GM19324 (cell line): ENCODE results near the gene TMEM168.
"Not testable (repeated sequence)": the region's sequence is repeated elsewhere in the genome, so short reads cannot be mapped to it uniquely, and the experiment has no call there.

Experiments
- ATAC-seq: cut with Tn5 transposase; IDR thresholded peaks from one replicate; pipeline ENCODE4 v1.9.1; 2021; ENCODE audit warnings: mild to moderate bottlenecking, moderate library complexity; ENCODE audit not compliant: unreplicated experiment, low FRiP score

The TMEM168 gene

GRCh38 chr7:112789817-112790585 lies at the start of gene TMEM168:
Gene TMEM168, minus strand, starts transcription at chr7:112790393. Its CDS starts 5,568 bp downstream, at chr7:112784825.
- peak; percentile 90 for ATAC-seq

- ATAC-seq: not testable (repeated sequence)
Measured at GRCh38 chr7:112835928-112836327, 45.7 kb upstream of the TMEM168 start.

GRCh38 chr7:112833082-112833481 lies 42.9 kb upstream of the TMEM168 start:
- no peak for ATAC-seq

- no peak for ATAC-seq
Measured at GRCh38 chr7:112830769-112831168, 40.6 kb upstream of the TMEM168 start.

GRCh38 chr7:112828696-112829095 lies 38.5 kb upstream of the TMEM168 start:
- no peak for ATAC-seq

- ATAC-seq: no peak
Measured at GRCh38 chr7:112821345-112821744, 31.2 kb upstream of the TMEM168 start.

- ATAC-seq: no peak
Measured at GRCh38 chr7:112819536-112819935, 29.3 kb upstream of the TMEM168 start.

GRCh38 chr7:112806156-112806555 lies 16.0 kb upstream of the TMEM168 start:
- ATAC-seq: no peak

- ATAC-seq: no peak
Measured at GRCh38 chr7:112802406-112802805, 12.2 kb upstream of the TMEM168 start.

- no peak for ATAC-seq
Measured at GRCh38 chr7:112800486-112800885, 10.3 kb upstream of the TMEM168 start.

- ATAC-seq: no peak
Measured at GRCh38 chr7:112799448-112800120, 9.4 kb upstream of the TMEM168 start.

GRCh38 chr7:112798274-112799159 lies 8.3 kb upstream of the TMEM168 start:
- no peak for ATAC-seq

- not testable (repeated sequence) for ATAC-seq
Measured at GRCh38 chr7:112796552-112796951, 6.4 kb upstream of the TMEM168 start.

GRCh38 chr7:112792441-112792840 lies 2.2 kb upstream of the TMEM168 start:
- ATAC-seq: no peak

- no peak for ATAC-seq
Measured at GRCh38 chr7:112791465-112792168, 1.4 kb upstream of the TMEM168 start.

GRCh38 chr7:112790586-112791003 lies 402 bp upstream of the TMEM168 start:
- peak; percentile 50 for ATAC-seq

- ATAC-seq: no peak
Measured at GRCh38 chr7:112789453-112789816, 758 bp downstream of the TMEM168 start.

GRCh38 chr7:112788778-112789343 lies 1.3 kb downstream of the TMEM168 start:
- no peak for ATAC-seq

- ATAC-seq: no peak
Measured at GRCh38 chr7:112784603-112785002, 5.6 kb downstream of the TMEM168 start.

- ATAC-seq: no peak
Measured at GRCh38 chr7:112782498-112782897, 7.7 kb downstream of the TMEM168 start.
